ENCODE measurements around the gene LYPLAL1.

GRCh38 chr1:219128957-219129356 is 44.7 kb upstream of the LYPLAL1 start:
- TF ChIP-seq CTCF (IDR thresholded peaks at IDR 0.05) = no peak
- TF ChIP-seq POLR2A (IDR thresholded peaks at IDR 0.05) = no peak

Data from thyroid gland (tissue), 4 donors.